NOMO-1 treated with DMSO at 0.1 percent for 48 hours (cell line): Measurements from ENCODE around the gene PAQR7.

Experiments
- DNase-seq: peaks from one replicate; lab custom pipeline; 2025; ENCODE audit not compliant: unreplicated experiment; lab: John Stamatoyannopoulos, UW

The PAQR7 gene

GRCh38 chr1:25874635-25875153 is 814 bp downstream of the PAQR7 start:
- DNase-seq: no peak

- DNase-seq: no peak
Measured at GRCh38 chr1:25874209-25874608, 1.3 kb downstream of the PAQR7 start.

- DNase-seq: no peak
Measured at GRCh38 chr1:25873120-25873519, 2.4 kb downstream of the PAQR7 start.

GRCh38 chr1:25872713-25873112 is 2.8 kb downstream of the PAQR7 start:
- DNase-seq: peak; percentile 31

GRCh38 chr1:25871704-25872494 is 3.6 kb downstream of the PAQR7 start:
- DNase-seq: no peak

- no peak for DNase-seq
Measured at GRCh38 chr1:25871086-25871703, 4.3 kb downstream of the PAQR7 start.

GRCh38 chr1:25870614-25871013 is 4.9 kb downstream of the PAQR7 start:
- DNase-seq: no peak

GRCh38 chr1:25869909-25870606 is 5.5 kb downstream of the PAQR7 start:
- DNase-seq: no peak

GRCh38 chr1:25867210-25867991 is 8.1 kb downstream of the PAQR7 start:
- DNase-seq: no peak

- DNase-seq: no peak
Measured at GRCh38 chr1:25866288-25866687, 9.2 kb downstream of the PAQR7 start.

GRCh38 chr1:25864434-25864833 is 11.1 kb downstream of the PAQR7 start:
- DNase-seq: no peak

- DNase-seq: no peak
Measured at GRCh38 chr1:25863486-25864262, 11.8 kb downstream of the PAQR7 start.

GRCh38 chr1:25862785-25863485 is 12.6 kb downstream of the PAQR7 start:
- no peak for DNase-seq

- peak; percentile 83 for DNase-seq
Measured at GRCh38 chr1:25861316-25862286, 13.9 kb downstream of the PAQR7 start.

GRCh38 chr1:25858906-25859789 is 16.4 kb downstream of the PAQR7 start, which contains the start of gene AUNIP:
Gene AUNIP (minus strand): TSS chr1:25859457. CDS start chr1:25859357, 100 bp downstream.
- peak; percentile 87 for DNase-seq

GRCh38 chr1:25858494-25858893 is 17.0 kb downstream of the PAQR7 start:
- peak; percentile 23 for DNase-seq

GRCh38 chr1:25856856-25857255 is 18.7 kb downstream of the PAQR7 start:
- DNase-seq: no peak
